ENCODE measurements around the gene ARHGAP22. TPM values are rescaled to one million over a fixed set of nuclear protein-coding genes. Genes with fewer than 3 reads are reported as not detected.

The ARHGAP22 gene
- total RNA-seq, 2 experiments from 2014 or later: 0.19 to 0.46 TPM

- Histone ChIP-seq H3K9me3 (ENCODE audit: low read length) (no peaks in the 10 kb centered on the region), H3K4me2 (ENCODE audit: low read length) (no peak overlapping the region), H3K79me2 (ENCODE audit: insufficient read depth, low read depth, low read length) (no peaks in the 10 kb centered on the region), H3K9me2 (ENCODE audit: insufficient read depth, low read length) (no peaks in the 10 kb centered on the region), H3K4me3 (ENCODE audit: low read depth, low read length, poor library complexity, severe bottlenecking) (no peak overlapping the region), H4K20me1 (ENCODE audit: insufficient read depth, low read length) (no peaks in the 10 kb centered on the region), H2AFZ (ENCODE audit: low read length) (no peak overlapping the region), H3K36me3 (ENCODE audit: insufficient read depth, low read length) (no peaks in the 10 kb centered on the region), H3K4me1 (ENCODE audit: insufficient read depth, low read length, poor library complexity, severe bottlenecking) (no peaks in the 10 kb centered on the region), H3K27ac (ENCODE audit: low read depth, low read length, poor library complexity, severe bottlenecking) (no peak overlapping the region)
- BruUV-seq (replicated peaks): no TSS peak
- ChIA-PET CTCF (ENCODE audit: unreplicated experiment) (no interaction called here), POLR2A (interaction anchor here (0.7 to 1.0 kb wide), 2 partner anchors 11 to 44 kb away, joined by 3 read pairs; no protein-coding TSS in a partner anchor)
- DNase-seq (ENCODE audit: low spot score): no peak
- no peak for TF ChIP-seq CTCF (conservative IDR thresholded peaks at IDR 0.05; ENCODE audit: low read length)
- intact Hi-C loops (cut with micrococcal nuclease; ENCODE audit: unreplicated experiment): no loop called here
Measured at GRCh38 chr10:48455392-48456151, 149.3 kb downstream of the ARHGAP22 start.

- ChIA-PET CTCF (ENCODE audit: unreplicated experiment) (no interaction called here), POLR2A (interaction anchor here (0.7 to 1.0 kb wide), 2 partner anchors 11 to 44 kb away, joined by 3 read pairs; no protein-coding TSS in a partner anchor)
- H3K4me2 ChIP-seq (ENCODE audit: low read length): no peak overlapping the region
- no peak overlapping the region for H3K27ac ChIP-seq (ENCODE audit: low read depth, low read length, poor library complexity, severe bottlenecking)
- no peaks in the 10 kb centered on the region for H4K20me1 ChIP-seq (ENCODE audit: insufficient read depth, low read length)
- BruUV-seq (replicated peaks): no TSS peak
- H3K79me2 ChIP-seq (ENCODE audit: insufficient read depth, low read depth, low read length): no peaks in the 10 kb centered on the region
- no peak overlapping the region for H2AFZ ChIP-seq (ENCODE audit: low read length)
- no peak overlapping the region for H3K4me3 ChIP-seq (ENCODE audit: low read depth, low read length, poor library complexity, severe bottlenecking)
- DNase-seq (ENCODE audit: low spot score): no peak
- H3K9me3 ChIP-seq (ENCODE audit: low read length): no peaks in the 10 kb centered on the region
- no peaks in the 10 kb centered on the region for H3K36me3 ChIP-seq (ENCODE audit: insufficient read depth, low read length)
- H3K9me2 ChIP-seq (ENCODE audit: insufficient read depth, low read length): no peaks in the 10 kb centered on the region
- intact Hi-C loops (cut with micrococcal nuclease; ENCODE audit: unreplicated experiment): no loop called here
- H3K4me1 ChIP-seq (ENCODE audit: insufficient read depth, low read length, poor library complexity, severe bottlenecking): no peaks in the 10 kb centered on the region
- TF ChIP-seq EZH2phosphoT487 (IDR thresholded peaks at IDR 0.05; ENCODE audit: borderline replicate concordance, low read depth, low read length) (no peak), CTCF (conservative IDR thresholded peaks at IDR 0.05; ENCODE audit: low read length) (no peak)
Measured at GRCh38 chr10:48455055-48455391, 149.8 kb downstream of the ARHGAP22 start.

GRCh38 chr10:48454302-48455054 lies 150.4 kb downstream of the ARHGAP22 start:
- no peaks in the 10 kb centered on the region for H3K36me3 ChIP-seq (ENCODE audit: insufficient read depth, low read length)
- BruUV-seq (replicated peaks): no TSS peak
- DNase-seq (ENCODE audit: low spot score): no peak

More at GRCh38 chr10:48454302-48455054, 150.4 kb downstream of the ARHGAP22 start:
- H3K27ac ChIP-seq (ENCODE audit: low read depth, low read length, poor library complexity, severe bottlenecking): no peak overlapping the region
- H3K9me3 ChIP-seq (ENCODE audit: low read length): no peaks in the 10 kb centered on the region
- intact Hi-C loops (cut with micrococcal nuclease; ENCODE audit: unreplicated experiment): no loop called here
- no peak overlapping the region for H3K4me3 ChIP-seq (ENCODE audit: low read depth, low read length, poor library complexity, severe bottlenecking)
- H3K4me2 ChIP-seq (ENCODE audit: low read length): no peak overlapping the region
- no peak for TF ChIP-seq CTCF (conservative IDR thresholded peaks at IDR 0.05; ENCODE audit: low read length)
- no peak overlapping the region for H2AFZ ChIP-seq (ENCODE audit: low read length)
- no peaks in the 10 kb centered on the region for H3K9me2 ChIP-seq (ENCODE audit: insufficient read depth, low read length)
- POLR2A ChIA-PET: interaction anchor here (0.7 to 1.0 kb wide), 2 partner anchors 10 to 43 kb away, joined by 3 read pairs; no protein-coding TSS in a partner anchor
- H3K4me1 ChIP-seq (ENCODE audit: insufficient read depth, low read length, poor library complexity, severe bottlenecking): no peaks in the 10 kb centered on the region
- no peaks in the 10 kb centered on the region for H3K79me2 ChIP-seq (ENCODE audit: insufficient read depth, low read depth, low read length)
- H4K20me1 ChIP-seq (ENCODE audit: insufficient read depth, low read length): no peaks in the 10 kb centered on the region
- CTCF ChIA-PET (ENCODE audit: unreplicated experiment): no interaction called here

All from OCI-LY7 (cell line).